Esophagus muscularis mucosa (tissue), 4 donors: ENCODE data around the gene KRT82. TPM values are rescaled to one million over a fixed set of nuclear protein-coding genes. Genes with fewer than 3 reads are reported as not detected.
"Not testable (repeated sequence)": the region's sequence is repeated elsewhere in the genome, so short reads cannot be mapped to it uniquely, and the experiment has no call there.

Source experiments
- DNase-seq: peaks from one replicate; pipeline ENCODE4 v3.0.0-alpha.2; 2017; ENCODE audit errors: extremely low spot score
- H3K27ac ChIP-seq, 4 donors: fragments of 200-600 bp; sonication (generic); replicated peaks in 1 of 4; 1 replicate in 3 of 4; 2 replicates in 1 of 4; pipeline ENCODE4 v1.5.1; 2016 to 2019; ENCODE audit warnings: mild to moderate bottlenecking in 1 of 4
- H3K27me3 ChIP-seq, 4 donors: fragments of 200-600 bp; sonication (generic); one replicate each; pipeline versions ENCODE4 v1.5.1 to v1.6.0; 2016 to 2019
- H3K36me3 ChIP-seq, 4 donors: fragments of 200-600 bp; sonication (generic); one replicate each; pipeline ENCODE4 v1.5.1; 2016 to 2019
- H3K4me1 ChIP-seq, 4 donors: fragments of 200-600 bp; sonication (generic); one replicate each; pipeline ENCODE4 v1.5.1; 2016 to 2019
- H3K4me3 ChIP-seq, 4 donors: fragments of 200-600 bp; sonication (generic); 1 replicate in 2 of 4; 2 replicates in 2 of 4; pipeline ENCODE4 v1.5.1; 2016 to 2019; ENCODE audit warnings: mild to moderate bottlenecking in 4 of 4, moderate library complexity in 1 of 4
- H3K9me3 ChIP-seq, 4 donors: fragments of 200-600 bp; sonication (generic); 1 replicate in 3 of 4; 2 replicates in 1 of 4; pipeline ENCODE4 v1.5.1; 2016 to 2019
- EP300 ChIP-seq: sonication (generic); formaldehyde crosslinking; IDR thresholded peaks from one replicate; pipeline ENCODE4 v1.6.1; 2017; ENCODE audit warnings: antibody characterized with exemption
- POLR2A ChIP-seq: fragments of 450-650 bp; IDR thresholded peaks from one replicate; pipeline ENCODE4 v1.6.1; 2017; ENCODE audit warnings: antibody characterized with exemption, moderate library complexity, mild to moderate bottlenecking, low read depth
- POLR2AphosphoS5 ChIP-seq, 2 donors: sonication (generic); formaldehyde crosslinking; IDR thresholded peaks; one replicate each; pipeline ENCODE4 v1.6.1; 2017; ENCODE audit warnings: antibody characterized with exemption in 2 of 2
- WGBS: methylation state at CpG from one replicate; pipeline ENCODE4 v1.1.5; 2018; 5-methylcytosine and 5-hydroxymethylcytosine counted together
- intact Hi-C: fragments of 100-400 bp; cut with DNase I; formaldehyde crosslinking; loops from one replicate; pipeline ENCODE4 v1.15.1; 2023
- total RNA-seq, 4 donors: library from RNA; depleted of rRNA; stranded (reverse); fragments of >200 nt; gene quantifications; one replicate each; pipeline versions ENCODE4 v1.1.0 to v1.2.1, GENCODE V29; 2016
- TF ChIP-seq, protein P1 (sequence below), 3 experiments: fragments of 200-600 bp in 2 of 3; fragments of 450-650 bp in 1 of 3; sonication (generic) in 2 of 3; IDR thresholded peaks; one replicate each; pipeline ENCODE4 v1.5.1; 2017 to 2019; ENCODE audit warnings: antibody characterized with exemption in 3 of 3, mild to moderate bottlenecking in 2 of 3, moderate library complexity in 1 of 3

Gene KRT82
- total RNA-seq, 4 donors from 2014 or later = not detected

DNA sequence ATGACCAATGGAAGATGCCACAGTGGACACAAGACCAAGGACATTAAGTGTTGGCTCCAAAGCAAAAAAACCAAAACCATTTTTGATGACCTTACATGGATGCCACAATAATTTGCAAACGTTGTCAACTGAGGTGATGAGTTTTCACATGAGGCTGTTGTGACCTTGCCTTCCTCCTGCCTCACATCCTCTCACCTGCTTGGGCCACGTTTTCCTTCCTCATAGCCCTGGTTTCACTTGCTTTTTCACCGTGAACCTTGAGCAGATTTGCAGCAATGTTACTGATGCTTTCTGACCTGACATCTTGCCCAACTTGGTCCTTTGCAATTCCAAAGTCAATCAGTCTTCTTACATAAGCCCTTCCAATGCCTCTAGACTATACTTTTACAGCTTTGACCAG, 42.1 kb upstream of the KRT82 start:
- no peak for TF ChIP-seq POLR2AphosphoS5 (IDR thresholded peaks at IDR 0.05)
- TF ChIP-seq, protein P1, sequence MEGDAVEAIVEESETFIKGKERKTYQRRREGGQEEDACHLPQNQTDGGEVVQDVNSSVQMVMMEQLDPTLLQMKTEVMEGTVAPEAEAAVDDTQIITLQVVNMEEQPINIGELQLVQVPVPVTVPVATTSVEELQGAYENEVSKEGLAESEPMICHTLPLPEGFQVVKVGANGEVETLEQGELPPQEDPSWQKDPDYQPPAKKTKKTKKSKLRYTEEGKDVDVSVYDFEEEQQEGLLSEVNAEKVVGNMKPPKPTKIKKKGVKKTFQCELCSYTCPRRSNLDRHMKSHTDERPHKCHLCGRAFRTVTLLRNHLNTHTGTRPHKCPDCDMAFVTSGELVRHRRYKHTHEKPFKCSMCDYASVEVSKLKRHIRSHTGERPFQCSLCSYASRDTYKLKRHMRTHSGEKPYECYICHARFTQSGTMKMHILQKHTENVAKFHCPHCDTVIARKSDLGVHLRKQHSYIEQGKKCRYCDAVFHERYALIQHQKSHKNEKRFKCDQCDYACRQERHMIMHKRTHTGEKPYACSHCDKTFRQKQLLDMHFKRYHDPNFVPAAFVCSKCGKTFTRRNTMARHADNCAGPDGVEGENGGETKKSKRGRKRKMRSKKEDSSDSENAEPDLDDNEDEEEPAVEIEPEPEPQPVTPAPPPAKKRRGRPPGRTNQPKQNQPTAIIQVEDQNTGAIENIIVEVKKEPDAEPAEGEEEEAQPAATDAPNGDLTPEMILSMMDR (IDR thresholded peaks at IDR 0.05) = no peak
- Histone ChIP-seq H3K36me3 (no peaks in the 10 kb centered on the region), H3K27me3 (peaks cover 0 to 4% (median 0%) of the 10 kb centered on the region in 4 donors), H3K4me1 (no peaks in the 10 kb centered on the region), H3K4me3 (no peak overlapping the region), H3K27ac (no peak overlapping the region), H3K9me3 (no peaks in the 10 kb centered on the region)
- intact Hi-C loops = no loop called here
- WGBS = 57% methylated on average over 3 of the region's 3 CpGs
- peak; percentile 29 for DNase-seq

GRCh38 chr12:52447196-52447595, 41.1 kb upstream of the KRT82 start:
- H3K4me1 ChIP-seq, DNase-seq, H3K9me3 ChIP-seq, H3K4me3 ChIP-seq, H3K27ac ChIP-seq, H3K36me3 ChIP-seq, H3K27me3 ChIP-seq, intact Hi-C loops: not testable (repeated sequence)
- 95% methylated on average over 10 of the region's 11 CpGs for WGBS

DNA sequence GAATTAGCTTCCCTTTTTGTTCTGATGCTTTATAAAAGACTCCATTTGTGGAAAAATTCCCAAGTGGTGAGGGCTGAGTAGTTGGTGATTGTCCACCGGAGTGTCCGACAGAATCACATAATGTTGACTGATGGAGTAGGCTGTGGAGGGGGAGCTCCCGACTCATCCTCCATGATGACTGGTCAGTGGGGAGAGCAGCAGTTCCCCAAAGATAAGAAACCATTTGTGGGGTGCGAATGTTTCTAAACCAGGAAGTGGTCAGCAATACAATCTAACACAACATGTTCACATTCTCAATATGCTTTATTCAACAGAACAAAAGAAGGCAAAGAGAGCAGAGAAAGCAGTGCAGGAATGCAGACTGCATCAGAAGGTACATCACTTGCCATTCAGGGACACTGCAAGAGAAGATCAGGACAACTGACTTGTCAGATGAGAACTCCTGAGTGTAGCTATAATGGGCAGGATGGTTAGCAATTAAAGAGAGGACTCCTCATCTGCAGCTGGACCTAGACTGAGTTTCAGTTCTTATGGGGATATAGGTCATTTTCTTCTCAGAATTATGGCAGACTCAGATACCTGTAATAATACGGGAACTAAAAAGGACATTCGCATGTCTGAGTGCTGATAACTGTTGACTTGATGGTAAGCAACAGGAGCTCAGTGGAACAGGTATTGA, 40.4 kb upstream of the KRT82 start:
- 77% methylated on average over 6 of the region's 6 CpGs for WGBS
- Histone ChIP-seq H3K36me3 (no peaks in the 10 kb centered on the region), H3K4me3 (no peak overlapping the region), H3K27me3 (peaks cover 0 to 4% (median 0%) of the 10 kb centered on the region in 4 donors), H3K27ac (no peak overlapping the region), H3K9me3 (no peaks in the 10 kb centered on the region), H3K4me1 (peaks cover 0 to 4% (median 0%) of the 10 kb centered on the region in 4 donors)
- TF ChIP-seq POLR2A (no peak), POLR2AphosphoS5 (IDR thresholded peaks at IDR 0.05) (no peak)
- TF ChIP-seq, protein P1 (IDR thresholded peaks at IDR 0.05) = no peak
- intact Hi-C loops = no loop called here
- DNase-seq = no peak

DNA sequence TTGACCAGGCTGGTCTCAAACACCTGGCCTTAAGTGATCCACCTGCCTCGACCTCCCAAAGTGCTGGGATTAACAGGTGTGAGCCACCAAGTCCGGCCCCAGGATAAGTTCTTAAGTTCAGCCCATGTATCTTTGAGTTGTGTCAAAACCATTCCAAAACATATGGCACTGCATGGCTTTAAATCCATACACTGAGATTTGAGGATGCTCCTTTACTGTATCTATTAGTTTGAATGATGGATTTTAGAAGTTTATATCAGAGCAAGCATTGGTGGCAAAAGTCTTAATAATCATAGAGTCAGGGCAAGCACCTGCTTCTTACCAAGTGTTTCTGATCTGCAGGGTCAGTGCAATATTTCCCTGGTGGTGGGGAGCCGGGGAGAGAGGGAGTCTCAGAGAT, 39.7 kb upstream of the KRT82 start:
- Histone ChIP-seq H3K27ac (no peak overlapping the region), H3K9me3 (no peaks in the 10 kb centered on the region), H3K4me1 (peaks cover 0 to 4% (median 0%) of the 10 kb centered on the region in 4 donors), H3K27me3 (peaks cover 0 to 4% (median 0%) of the 10 kb centered on the region in 4 donors), H3K4me3 (no peak overlapping the region), H3K36me3 (no peaks in the 10 kb centered on the region)
- intact Hi-C loops = no loop called here
- TF ChIP-seq EP300 = no peak
- TF ChIP-seq POLR2AphosphoS5 (IDR thresholded peaks at IDR 0.05) = no peak
- TF ChIP-seq POLR2A = no peak
- TF ChIP-seq, protein P1 (IDR thresholded peaks at IDR 0.05) = no peak
- DNase-seq = peak; percentile 42
- WGBS = 68% methylated on average over 3 of the region's 3 CpGs

DNA sequence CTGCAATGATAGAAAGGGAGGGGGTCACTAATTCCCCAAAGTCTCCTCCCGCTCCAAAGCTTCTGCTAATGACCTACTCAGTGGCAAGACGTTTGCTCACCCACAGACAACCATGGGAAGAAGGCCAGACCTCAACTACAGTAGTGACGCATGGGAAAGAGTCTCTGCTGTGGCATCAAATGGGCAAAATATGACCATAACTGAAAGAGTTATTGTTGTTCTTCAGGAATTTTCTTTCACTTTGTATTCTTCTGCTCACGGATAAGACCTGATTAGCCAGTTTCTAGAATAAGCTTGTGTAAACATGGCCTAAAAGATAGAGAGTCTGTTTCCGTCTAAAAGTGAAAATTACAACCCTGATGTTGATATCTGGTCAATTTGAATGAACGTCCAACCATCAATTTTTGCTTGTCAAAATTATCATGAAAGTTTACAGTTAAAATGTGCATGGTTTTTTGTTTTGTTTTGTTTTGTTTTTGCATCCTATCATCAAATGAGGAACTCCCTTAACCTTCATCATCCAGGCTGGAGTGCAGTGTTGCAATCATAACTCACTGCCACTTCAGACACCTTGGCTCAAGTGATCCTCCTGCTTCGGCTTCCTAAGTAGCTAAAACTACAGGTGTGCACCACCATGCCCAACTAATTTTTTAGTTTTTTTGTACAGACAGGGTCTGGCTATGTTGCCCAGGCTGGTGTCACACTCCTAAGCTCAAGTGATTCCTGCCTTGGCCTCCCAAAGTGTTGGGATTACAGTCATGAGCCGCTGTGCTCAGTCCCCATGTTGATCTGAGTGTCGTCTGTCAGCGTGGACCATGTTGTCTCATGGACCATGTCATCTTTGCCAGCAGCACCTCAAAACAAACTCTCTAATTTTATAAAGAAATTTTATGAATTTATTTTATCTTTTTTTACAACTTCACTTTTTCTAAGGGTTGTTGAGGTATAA, 38.8 kb upstream of the KRT82 start:
- Histone ChIP-seq H3K36me3 (no peaks in the 10 kb centered on the region), H3K27ac (no peak overlapping the region), H3K27me3 (no peaks in the 10 kb centered on the region), H3K4me3 (no peak overlapping the region), H3K4me1 (peaks cover 0 to 4% (median 0%) of the 10 kb centered on the region in 4 donors), H3K9me3 (no peaks in the 10 kb centered on the region)
- WGBS = 82% methylated on average over 10 of the region's 10 CpGs
- intact Hi-C loops = no loop called here
- DNase-seq = peak; percentile 75
- TF ChIP-seq POLR2A = no peak
- TF ChIP-seq, protein P1 (IDR thresholded peaks at IDR 0.05) = no peak
- no peak for TF ChIP-seq EP300
- TF ChIP-seq POLR2AphosphoS5 (IDR thresholded peaks at IDR 0.05) = no peak
